ENCODE results near the gene PRKCE.

Gene PRKCE

DNA sequence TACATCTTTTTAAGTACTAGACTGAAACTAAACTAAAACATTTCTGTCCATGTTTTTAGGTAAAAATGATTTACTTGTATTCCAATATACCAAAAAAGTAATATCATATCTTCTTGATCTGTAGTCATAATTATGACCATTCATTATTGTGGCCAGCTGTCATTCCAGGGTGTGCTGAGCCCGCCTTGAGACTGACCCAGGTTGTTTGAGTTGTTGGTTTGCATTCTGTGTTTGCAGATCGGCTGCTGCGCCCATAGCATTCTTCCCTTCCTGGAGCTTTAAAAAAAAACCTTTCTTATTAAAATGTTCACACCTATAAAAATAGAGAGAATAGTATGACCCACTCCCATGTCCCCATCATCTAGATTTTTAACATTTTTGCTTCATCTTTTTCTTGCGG, 101.9 kb downstream of the PRKCE start:
- WGBS, 2 experiments (ENCODE audit: insufficient coverage in 2 of 2) = 90 to 100% methylated on average over 1 of the region's 4 CpGs
- H3K4me3 ChIP-seq (ENCODE audit: extremely low read depth, insufficient read depth, low read length, poor library complexity, severe bottlenecking) = no peak overlapping the region
- H3K27ac ChIP-seq (ENCODE audit: low read depth, low read length, severe bottlenecking) = no peak overlapping the region

DNA sequence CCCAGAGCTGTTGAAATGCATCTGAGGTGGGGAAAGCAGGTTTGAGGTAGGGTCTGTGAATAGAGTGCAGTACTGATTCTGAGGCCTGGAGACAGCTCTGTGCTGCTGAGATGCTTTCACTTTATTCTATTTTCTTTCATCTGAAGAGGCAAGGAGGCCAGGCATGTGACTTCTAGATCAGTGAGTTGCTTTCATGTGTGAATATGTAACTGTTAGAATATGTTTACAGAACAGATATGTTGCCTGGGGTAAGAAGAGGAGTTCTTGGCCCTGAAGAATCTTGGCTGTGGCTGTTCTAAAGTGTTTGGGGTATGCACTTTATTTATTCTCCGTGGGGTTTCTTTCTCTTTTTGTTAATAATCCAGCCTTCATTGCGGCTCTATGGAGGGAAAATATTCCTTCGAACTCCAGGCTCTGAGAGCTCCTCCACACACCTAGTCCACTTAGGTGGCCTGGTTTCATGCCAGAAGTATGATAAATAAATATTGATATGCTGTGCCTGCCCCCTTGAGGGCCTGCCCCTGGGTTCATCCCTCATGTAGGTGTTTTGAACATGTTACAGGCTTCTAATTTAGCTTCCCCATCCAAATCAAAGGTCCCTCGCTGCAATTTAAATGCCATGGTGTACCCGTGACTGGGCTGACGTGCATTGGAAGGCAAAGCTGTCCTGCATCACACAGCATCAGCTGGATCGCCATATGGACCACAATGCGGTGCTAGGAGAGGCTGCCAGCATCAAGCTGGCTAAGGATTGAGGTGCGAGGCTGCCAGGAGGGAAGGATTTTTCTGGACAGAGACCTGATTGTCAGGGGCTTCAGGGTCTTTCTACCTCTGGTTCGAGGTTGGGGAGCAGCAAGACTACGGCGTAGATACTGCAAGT, 102.9 kb downstream of the PRKCE start:
- no peak overlapping the region for H3K4me3 ChIP-seq (ENCODE audit: extremely low read depth, insufficient read depth, low read length, poor library complexity, severe bottlenecking)
- peak overlapping the region; percentile 91 for H3K27ac ChIP-seq (ENCODE audit: low read depth, low read length, severe bottlenecking)
- H3K36me3 ChIP-seq (ENCODE audit: control insufficient read depth, insufficient read depth, low read length) = no peaks in the 10 kb centered on the region
- H3K9me3 ChIP-seq (ENCODE audit: control insufficient read depth, low read length) = no peaks in the 10 kb centered on the region
- 80 to 87% methylated on average over 6 to 9 of the region's 12 CpGs for WGBS, 2 experiments (ENCODE audit: insufficient coverage in 2 of 2)
- peaks cover 65% of the 10 kb centered on the region for H3K4me1 ChIP-seq (ENCODE audit: control insufficient read depth, insufficient read depth, low read length, poor library complexity, severe bottlenecking)

More for the DNA sequence above, 101.9 kb downstream of the PRKCE start:
- H3K9me3 ChIP-seq (ENCODE audit: control insufficient read depth, low read length) = no peaks in the 10 kb centered on the region
- H3K4me1 ChIP-seq (ENCODE audit: control insufficient read depth, insufficient read depth, low read length, poor library complexity, severe bottlenecking) = peaks cover 63% of the 10 kb centered on the region
- H3K36me3 ChIP-seq (ENCODE audit: control insufficient read depth, insufficient read depth, low read length) = no peaks in the 10 kb centered on the region

DNA sequence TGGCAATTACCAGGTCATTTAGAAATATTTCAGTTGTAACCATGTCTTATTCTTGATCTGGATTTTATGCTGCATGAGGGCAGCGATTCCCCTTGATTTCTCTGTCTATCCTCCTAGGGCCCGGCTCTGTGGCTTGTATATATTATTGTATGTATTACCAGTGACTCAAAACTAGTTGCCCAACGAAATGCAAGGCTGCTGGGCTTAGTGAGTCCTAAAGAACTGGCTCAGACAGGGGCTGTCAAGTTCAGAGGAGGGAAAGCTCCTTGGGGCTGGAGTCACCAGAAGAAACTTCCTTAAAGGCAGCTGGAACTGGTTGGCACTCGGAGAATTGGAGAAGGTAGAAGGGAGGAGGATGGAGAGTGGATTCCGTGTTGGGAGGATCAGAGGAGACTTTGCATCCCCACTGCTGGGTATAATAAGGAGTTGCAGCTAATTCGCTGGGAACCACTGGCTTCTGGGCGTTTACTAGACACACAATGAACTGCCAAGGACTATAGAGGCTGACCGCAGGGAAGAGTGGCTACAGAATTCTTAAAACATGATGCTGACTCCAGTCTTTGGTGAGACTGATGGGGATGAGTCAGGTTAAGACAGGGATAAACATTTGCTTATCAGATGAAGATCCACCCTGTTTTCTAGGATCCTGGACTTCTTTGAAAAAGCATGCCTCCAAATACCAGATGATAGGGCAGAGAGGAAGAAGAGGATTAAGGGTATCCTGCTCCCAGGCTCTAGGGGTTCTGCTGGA, 104.3 kb downstream of the PRKCE start:
- Histone ChIP-seq H3K4me3 (ENCODE audit: extremely low read depth, insufficient read depth, low read length, poor library complexity, severe bottlenecking) (no peak overlapping the region), H3K9me3 (ENCODE audit: control insufficient read depth, low read length) (no peaks in the 10 kb centered on the region), H3K27ac (ENCODE audit: low read depth, low read length, severe bottlenecking) (peak overlapping the region; percentile 91), H3K36me3 (ENCODE audit: control insufficient read depth, insufficient read depth, low read length) (no peaks in the 10 kb centered on the region), H3K4me1 (ENCODE audit: control insufficient read depth, insufficient read depth, low read length, poor library complexity, severe bottlenecking) (peaks cover 73% of the 10 kb centered on the region)
- WGBS, 2 experiments (ENCODE audit: insufficient coverage in 2 of 2) = 55 to 56% methylated on average over 6 of the region's 8 CpGs

DNA sequence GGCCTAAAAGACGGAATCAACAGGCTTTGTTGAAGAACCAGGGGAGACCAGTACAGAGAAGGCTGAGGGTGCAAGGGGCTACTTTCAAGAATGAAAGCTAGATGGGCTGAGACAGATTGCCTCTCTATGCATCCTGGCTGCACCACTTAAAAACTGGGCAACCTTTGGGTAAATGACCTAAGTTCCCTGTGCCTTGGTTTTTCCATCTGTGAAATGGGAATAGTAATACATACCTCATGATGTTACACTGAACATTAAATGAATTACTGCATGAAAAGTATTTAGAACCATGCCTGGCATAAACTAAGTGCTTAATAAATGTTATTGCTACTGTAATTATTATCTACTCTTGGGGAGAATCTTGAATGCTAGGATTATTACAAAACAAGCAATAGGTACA, 106.5 kb downstream of the PRKCE start:
- no peak overlapping the region for H3K27ac ChIP-seq (ENCODE audit: low read depth, low read length, severe bottlenecking)

DNA sequence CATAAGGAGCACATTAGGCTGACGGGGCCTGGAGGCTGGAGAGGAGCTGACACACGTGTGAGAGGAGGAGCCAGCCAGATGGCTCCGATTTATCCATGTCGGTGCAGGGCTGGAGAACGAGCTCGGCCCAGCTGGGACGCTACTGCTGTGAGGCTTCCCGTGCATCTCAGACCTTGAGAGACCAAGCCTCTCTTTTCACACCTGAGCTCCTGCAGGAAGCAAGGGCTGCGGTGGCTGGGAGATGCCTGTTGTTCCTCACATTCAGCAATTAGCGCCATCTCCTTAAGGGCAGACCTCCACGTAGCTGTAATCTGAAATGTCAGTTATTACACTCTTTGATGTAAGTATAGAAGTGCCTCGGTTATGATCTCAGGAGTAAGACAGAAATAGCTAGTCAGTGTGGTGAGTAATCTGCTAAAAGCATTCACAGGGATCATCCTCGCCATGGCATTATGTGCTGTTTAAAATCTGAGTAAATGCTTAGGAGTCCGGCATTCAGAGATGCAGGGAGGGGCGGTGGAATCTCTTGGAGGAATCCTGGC, 107.9 kb downstream of the PRKCE start:
- H3K27ac ChIP-seq (ENCODE audit: low read depth, low read length, severe bottlenecking) = peak overlapping the region; percentile 77
- H3K4me1 ChIP-seq (ENCODE audit: control insufficient read depth, insufficient read depth, low read length, poor library complexity, severe bottlenecking) = peaks cover 67% of the 10 kb centered on the region
- no peaks in the 10 kb centered on the region for H3K9me3 ChIP-seq (ENCODE audit: control insufficient read depth, low read length)
- H3K36me3 ChIP-seq (ENCODE audit: control insufficient read depth, insufficient read depth, low read length) = no peaks in the 10 kb centered on the region
- H3K4me3 ChIP-seq (ENCODE audit: extremely low read depth, insufficient read depth, low read length, poor library complexity, severe bottlenecking) = no peak overlapping the region
- WGBS, 2 experiments (ENCODE audit: insufficient coverage in 2 of 2) = 59 to 66% methylated on average over 13 to 15 of the region's 15 CpGs

More for the DNA sequence above, 106.5 kb downstream of the PRKCE start:
- H3K4me1 ChIP-seq (ENCODE audit: control insufficient read depth, insufficient read depth, low read length, poor library complexity, severe bottlenecking) = peaks cover 80% of the 10 kb centered on the region
- no peaks in the 10 kb centered on the region for H3K9me3 ChIP-seq (ENCODE audit: control insufficient read depth, low read length)
- no peak overlapping the region for H3K4me3 ChIP-seq (ENCODE audit: extremely low read depth, insufficient read depth, low read length, poor library complexity, severe bottlenecking)
- 90 to 100% methylated on average over 1 of the region's 1 CpG for WGBS, 2 experiments (ENCODE audit: insufficient coverage in 2 of 2)
- H3K36me3 ChIP-seq (ENCODE audit: control insufficient read depth, insufficient read depth, low read length) = no peaks in the 10 kb centered on the region

DNA sequence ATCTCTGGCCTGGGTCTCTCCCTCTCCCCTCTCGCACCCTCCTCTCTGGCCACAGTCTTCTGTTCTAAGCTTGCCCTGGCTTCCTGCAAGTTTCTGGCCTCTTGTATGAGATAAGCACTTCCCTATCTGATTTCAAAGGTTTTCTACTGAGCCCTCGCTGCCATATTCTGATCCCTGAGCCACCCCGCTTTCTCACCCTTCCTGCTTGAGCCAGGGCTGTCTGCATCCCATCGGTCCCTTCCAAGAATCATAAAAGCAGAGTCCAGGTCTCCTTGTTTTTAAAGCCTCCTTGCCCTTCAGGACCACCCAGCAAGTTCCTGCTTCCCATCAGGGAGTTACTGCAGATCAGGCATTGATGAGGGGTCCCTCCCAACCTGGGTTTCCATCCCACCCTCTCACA, 110.2 kb downstream of the PRKCE start:
- H3K4me1 ChIP-seq (ENCODE audit: control insufficient read depth, insufficient read depth, low read length, poor library complexity, severe bottlenecking) = peaks cover 67% of the 10 kb centered on the region
- H3K36me3 ChIP-seq (ENCODE audit: control insufficient read depth, insufficient read depth, low read length) = no peaks in the 10 kb centered on the region
- 77 to 82% methylated on average over 4 of the region's 4 CpGs for WGBS, 2 experiments (ENCODE audit: insufficient coverage in 2 of 2)
- H3K27ac ChIP-seq (ENCODE audit: low read depth, low read length, severe bottlenecking) = peak overlapping the region; percentile 68
- H3K4me3 ChIP-seq (ENCODE audit: extremely low read depth, insufficient read depth, low read length, poor library complexity, severe bottlenecking) = no peak overlapping the region
- no peaks in the 10 kb centered on the region for H3K9me3 ChIP-seq (ENCODE audit: control insufficient read depth, low read length)

DNA sequence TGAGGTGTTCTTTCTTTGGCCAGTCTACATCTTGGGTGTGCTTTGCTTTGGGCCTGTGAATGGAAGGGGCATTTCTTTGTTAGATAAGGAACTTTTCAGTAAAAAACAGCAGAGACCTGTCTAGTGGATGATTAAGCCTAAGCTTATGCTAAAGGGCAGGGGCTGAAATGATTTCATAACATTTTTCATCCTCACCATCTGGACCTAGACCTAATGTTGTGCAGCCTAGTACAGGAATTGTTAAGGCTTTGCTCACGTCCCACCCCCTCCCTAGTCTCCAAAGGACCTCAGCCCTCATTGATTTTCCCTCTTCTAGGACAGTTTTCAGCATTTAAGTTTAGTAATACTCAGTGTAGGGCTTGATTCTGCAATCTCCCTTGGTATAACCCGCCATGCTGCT, 111.8 kb downstream of the PRKCE start:
- H3K9me3 ChIP-seq (ENCODE audit: control insufficient read depth, low read length) = no peaks in the 10 kb centered on the region
- no peak overlapping the region for H3K4me3 ChIP-seq (ENCODE audit: extremely low read depth, insufficient read depth, low read length, poor library complexity, severe bottlenecking)
- peaks cover 52% of the 10 kb centered on the region for H3K4me1 ChIP-seq (ENCODE audit: control insufficient read depth, insufficient read depth, low read length, poor library complexity, severe bottlenecking)
- WGBS, 2 experiments (ENCODE audit: insufficient coverage in 2 of 2) = 86 to 100% methylated on average over 2 of the region's 2 CpGs
- H3K27ac ChIP-seq (ENCODE audit: low read depth, low read length, severe bottlenecking) = no peak overlapping the region
- H3K36me3 ChIP-seq (ENCODE audit: control insufficient read depth, insufficient read depth, low read length) = no peaks in the 10 kb centered on the region

DNA sequence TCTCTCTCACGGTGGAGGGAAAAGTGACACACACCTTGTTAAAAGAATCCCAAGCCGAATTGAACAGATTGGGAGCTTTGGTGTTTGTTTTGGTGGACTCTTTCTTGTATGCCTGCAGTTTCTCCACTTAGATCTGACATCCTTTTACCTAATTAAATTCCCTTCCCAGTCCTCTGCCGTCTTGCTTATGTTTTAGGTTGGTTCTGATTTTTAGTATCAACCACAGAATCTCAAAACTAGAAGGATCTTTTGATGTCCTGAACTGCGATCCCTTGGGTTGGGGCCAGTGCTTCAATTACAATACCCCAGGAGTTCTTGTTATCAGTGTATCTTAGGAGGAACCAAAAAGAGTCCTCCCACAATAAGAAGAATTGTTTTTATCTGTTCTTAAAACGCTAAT, 112.3 kb downstream of the PRKCE start:
- Histone ChIP-seq H3K36me3 (ENCODE audit: control insufficient read depth, insufficient read depth, low read length) (no peaks in the 10 kb centered on the region), H3K9me3 (ENCODE audit: control insufficient read depth, low read length) (no peaks in the 10 kb centered on the region), H3K4me1 (ENCODE audit: control insufficient read depth, insufficient read depth, low read length, poor library complexity, severe bottlenecking) (peaks cover 49% of the 10 kb centered on the region), H3K27ac (ENCODE audit: low read depth, low read length, severe bottlenecking) (no peak overlapping the region), H3K4me3 (ENCODE audit: extremely low read depth, insufficient read depth, low read length, poor library complexity, severe bottlenecking) (no peak overlapping the region)
- 83% methylated on average over 2 of the region's 5 CpGs; no CpG with 5 or more reads in 1 of the 2 experiments for WGBS, 2 experiments (ENCODE audit: insufficient coverage in 2 of 2)

DNA sequence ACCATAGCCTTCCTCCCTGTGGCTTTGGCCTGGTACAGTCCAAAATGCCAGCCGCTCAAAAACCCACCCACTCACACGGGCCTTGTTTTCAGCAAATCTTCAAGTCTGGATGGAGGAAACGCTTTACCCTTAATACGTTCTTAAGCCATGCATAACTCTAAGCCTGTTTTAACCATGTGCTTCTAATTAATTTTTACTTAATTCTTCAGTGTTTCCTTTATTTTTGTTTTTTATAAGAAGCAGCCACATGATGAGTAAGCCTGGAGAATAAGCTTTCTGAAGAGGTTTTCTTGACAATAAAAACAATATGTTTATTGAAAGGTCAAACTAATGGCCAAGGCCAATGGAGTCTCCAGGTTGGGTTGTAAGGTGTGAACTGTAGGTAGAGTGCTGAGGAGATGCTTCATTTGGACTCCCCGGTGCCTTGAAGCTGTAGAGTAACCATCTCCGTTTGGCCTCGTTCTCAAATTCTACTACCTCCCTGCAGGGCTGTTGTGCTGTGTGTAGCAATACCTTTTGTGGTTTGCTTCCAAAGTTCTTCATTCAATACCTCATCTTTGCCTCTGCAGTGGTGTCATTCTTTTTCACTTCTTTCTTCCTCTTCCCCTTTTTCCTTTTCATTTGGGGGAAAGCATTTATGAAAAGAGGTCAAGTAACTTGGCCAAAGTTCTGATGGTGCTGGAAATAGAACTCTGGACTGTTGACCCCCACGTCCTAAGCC, 113.7 kb downstream of the PRKCE start:
- no peaks in the 10 kb centered on the region for H3K9me3 ChIP-seq (ENCODE audit: control insufficient read depth, low read length)
- WGBS, 2 experiments (ENCODE audit: insufficient coverage in 2 of 2) = 73 to 93% methylated on average over 3 to 4 of the region's 8 CpGs
- H3K36me3 ChIP-seq (ENCODE audit: control insufficient read depth, insufficient read depth, low read length) = no peaks in the 10 kb centered on the region
- H3K4me3 ChIP-seq (ENCODE audit: extremely low read depth, insufficient read depth, low read length, poor library complexity, severe bottlenecking) = no peak overlapping the region
- H3K4me1 ChIP-seq (ENCODE audit: control insufficient read depth, insufficient read depth, low read length, poor library complexity, severe bottlenecking) = peaks cover 36% of the 10 kb centered on the region
- H3K27ac ChIP-seq (ENCODE audit: low read depth, low read length, severe bottlenecking) = no peak overlapping the region

DNA sequence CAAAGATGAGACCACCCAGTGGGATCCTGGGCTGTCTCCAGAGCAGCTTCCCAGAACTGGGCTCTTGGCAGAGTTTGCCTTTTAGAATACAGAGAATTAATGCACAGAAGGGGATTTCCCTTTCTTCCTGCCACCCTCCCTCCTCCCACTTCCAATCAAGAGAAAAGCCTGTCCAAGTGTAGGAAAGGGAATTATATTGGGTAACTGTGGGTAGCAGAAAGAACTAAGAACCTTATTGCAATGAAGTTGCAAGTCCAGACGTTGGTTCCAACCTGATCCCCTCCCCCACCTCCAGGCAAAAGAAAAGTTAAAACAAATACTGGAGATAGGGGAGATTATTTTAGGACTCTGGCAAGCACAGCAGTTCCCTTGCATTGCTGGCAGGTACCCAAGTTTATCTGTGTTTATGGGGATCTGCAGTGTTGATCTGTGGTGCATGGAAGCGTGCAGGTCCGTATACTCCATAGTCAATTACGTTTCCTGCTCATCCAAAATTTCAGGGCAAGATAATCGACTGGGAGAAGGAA, 114.3 kb downstream of the PRKCE start:
- WGBS, 2 experiments (ENCODE audit: insufficient coverage in 2 of 2) = 67 to 88% methylated on average over 1 of the region's 5 CpGs
- Histone ChIP-seq H3K36me3 (ENCODE audit: control insufficient read depth, insufficient read depth, low read length) (no peaks in the 10 kb centered on the region), H3K4me1 (ENCODE audit: control insufficient read depth, insufficient read depth, low read length, poor library complexity, severe bottlenecking) (peaks cover 35% of the 10 kb centered on the region), H3K4me3 (ENCODE audit: extremely low read depth, insufficient read depth, low read length, poor library complexity, severe bottlenecking) (no peak overlapping the region), H3K27ac (ENCODE audit: low read depth, low read length, severe bottlenecking) (no peak overlapping the region), H3K9me3 (ENCODE audit: control insufficient read depth, low read length) (no peaks in the 10 kb centered on the region)
